ENCODE measurements around the gene FKBP9.
"Not testable (repeated sequence)": the region's sequence is repeated elsewhere in the genome, so short reads cannot be mapped to it uniquely, and the experiment has no call there.

FKBP9 gene

DNA sequence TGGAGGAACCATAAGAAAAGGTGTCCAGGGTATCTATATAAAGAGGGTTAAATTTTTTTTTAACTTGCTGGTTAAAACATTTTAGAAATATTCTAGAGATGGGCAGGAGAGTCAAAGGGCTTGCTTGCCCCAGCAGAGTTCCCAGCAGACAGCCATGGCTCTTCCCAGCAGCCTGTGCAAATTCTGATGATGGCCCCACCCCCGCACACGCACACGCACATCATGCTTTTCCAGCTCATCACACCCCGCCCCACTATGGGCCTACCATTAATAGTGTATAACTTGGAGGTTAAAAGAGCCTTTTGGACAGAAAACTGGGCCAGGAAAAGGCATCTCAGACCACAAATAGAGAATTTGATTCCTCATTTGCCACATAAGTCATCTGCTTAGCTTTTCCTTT is 48.5 kb downstream of the FKBP9 start:
- H3K4me1 Mint-ChIP-seq (ENCODE audit: low read depth); H3K27me3 Mint-ChIP-seq; H3K27ac Mint-ChIP-seq; H3K9me3 Mint-ChIP-seq; intact Hi-C loops (cut with micrococcal nuclease); H3K4me3 Mint-ChIP-seq: not testable (repeated sequence)
- peaks cover 20% of the 10 kb centered on the region for H3K36me3 Mint-ChIP-seq (ENCODE audit: low read depth)

DNA sequence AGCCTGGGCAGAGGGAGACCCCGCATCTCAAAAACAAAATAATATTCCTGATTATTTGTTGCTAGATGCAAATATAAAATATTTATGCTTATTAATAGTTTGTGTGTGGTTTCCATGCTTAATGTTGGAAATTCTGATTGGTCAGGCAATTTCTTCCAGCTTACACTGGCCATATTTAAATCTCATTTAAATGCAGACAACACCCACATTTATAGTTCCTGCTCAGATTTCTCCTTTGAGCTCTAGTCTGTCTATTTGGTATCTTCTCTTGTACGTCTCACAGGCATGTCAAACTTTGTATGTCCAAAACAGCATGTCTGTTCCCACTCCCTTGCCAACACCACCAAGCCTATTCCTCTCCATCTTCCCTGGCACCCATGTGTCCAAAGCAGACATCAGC is 52.5 kb downstream of the FKBP9 start:
- H3K4me3 Mint-ChIP-seq, result no peak overlapping the region
- no peak overlapping the region for H3K27ac Mint-ChIP-seq
- H3K27me3 Mint-ChIP-seq, result no peaks in the 10 kb centered on the region
- H3K4me1 Mint-ChIP-seq (ENCODE audit: low read depth), result no peaks in the 10 kb centered on the region
- H3K9me3 Mint-ChIP-seq, result no peaks in the 10 kb centered on the region
- intact Hi-C loops (cut with micrococcal nuclease), result no loop called here
- peaks cover 47% of the 10 kb centered on the region for H3K36me3 Mint-ChIP-seq (ENCODE audit: low read depth)

DNA sequence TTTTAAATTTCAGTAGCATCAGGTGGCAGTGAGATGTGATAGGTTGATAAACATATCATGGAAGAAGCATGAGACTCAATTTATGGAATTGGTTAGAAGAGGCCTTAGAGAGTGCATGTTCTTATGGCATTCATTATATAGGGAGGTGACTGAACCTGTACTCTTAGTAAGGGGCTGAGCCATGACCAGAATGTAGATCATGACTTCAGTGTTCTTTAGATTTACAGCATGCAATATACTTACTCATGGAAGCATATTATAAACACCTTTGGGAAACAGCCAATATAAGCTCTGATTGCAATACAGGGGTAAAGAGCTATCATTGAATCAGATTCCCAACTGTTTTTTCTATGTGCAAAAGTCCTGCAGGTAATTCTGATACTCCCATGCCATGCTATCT is 55.1 kb downstream of the FKBP9 start:
- intact Hi-C loops (cut with micrococcal nuclease), result no loop called here
- Mint-ChIP-seq H3K27me3 (no peaks in the 10 kb centered on the region), H3K27ac (no peak overlapping the region), H3K4me3 (no peak overlapping the region), H3K4me1 (ENCODE audit: low read depth) (no peaks in the 10 kb centered on the region), H3K36me3 (ENCODE audit: low read depth) (peaks cover 52% of the 10 kb centered on the region), H3K9me3 (no peaks in the 10 kb centered on the region)

DNA sequence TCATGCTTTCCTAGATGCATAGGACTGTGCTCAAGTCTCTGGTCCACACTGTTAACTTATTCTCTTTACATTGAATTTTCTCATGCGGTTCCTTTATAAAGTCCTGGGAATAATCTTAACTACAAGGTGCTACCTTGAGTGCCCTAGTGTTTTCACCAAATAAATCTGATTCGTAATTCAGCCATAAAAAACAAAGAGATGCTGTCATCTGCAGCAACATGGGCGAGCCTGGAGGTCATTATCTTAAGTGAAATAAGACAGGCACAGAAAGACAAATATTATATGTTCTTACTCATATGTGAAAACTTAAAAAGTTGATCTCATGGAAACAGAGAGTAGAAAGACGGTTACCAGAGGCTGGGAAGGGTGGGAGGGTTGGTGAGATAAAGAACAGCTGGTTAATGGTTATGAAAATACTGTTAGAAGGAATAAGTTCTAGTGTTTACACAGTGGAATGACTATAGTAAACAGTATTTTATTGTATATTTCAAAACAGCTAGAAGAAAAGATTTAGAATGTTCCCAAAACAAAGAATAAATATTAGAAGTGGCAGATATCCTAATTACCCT is 67.0 kb downstream of the FKBP9 start:
- intact Hi-C loops (cut with micrococcal nuclease), result no loop called here
- H3K4me1 Mint-ChIP-seq (ENCODE audit: low read depth), result no peaks in the 10 kb centered on the region
- H3K36me3 Mint-ChIP-seq (ENCODE audit: low read depth), result peaks cover 56% of the 10 kb centered on the region

DNA sequence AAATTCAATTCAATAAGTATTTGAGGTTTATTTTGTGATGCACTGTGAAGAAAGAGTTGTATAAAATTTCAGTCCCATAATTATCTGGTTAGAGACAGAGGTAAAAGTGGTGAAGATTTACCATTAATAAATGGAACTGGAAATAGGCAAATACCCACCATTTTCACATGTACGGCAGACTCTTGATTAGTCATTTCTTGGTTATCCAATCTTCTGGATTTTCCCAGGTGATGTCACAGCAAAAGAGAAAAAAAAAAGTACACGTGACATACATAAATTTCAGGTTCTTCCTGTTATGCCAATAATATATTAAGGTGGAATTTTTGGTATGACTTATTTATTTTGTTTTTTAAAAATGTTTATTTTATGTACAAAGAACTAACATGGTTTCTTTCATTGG is 78.5 kb downstream of the FKBP9 start:
- intact Hi-C loops (cut with micrococcal nuclease), result no loop called here
- peaks cover 10% of the 10 kb centered on the region for H3K36me3 Mint-ChIP-seq (ENCODE audit: low read depth)
- H3K4me3 Mint-ChIP-seq, result no peak overlapping the region
- no peaks in the 10 kb centered on the region for H3K9me3 Mint-ChIP-seq
- H3K27me3 Mint-ChIP-seq, result no peaks in the 10 kb centered on the region
- peaks cover 17% of the 10 kb centered on the region for H3K4me1 Mint-ChIP-seq (ENCODE audit: low read depth)
- H3K27ac Mint-ChIP-seq, result no peak overlapping the region

More for the DNA sequence above, 67.0 kb downstream of the FKBP9 start:
- H3K27ac Mint-ChIP-seq, result no peak overlapping the region
- no peaks in the 10 kb centered on the region for H3K9me3 Mint-ChIP-seq
- no peaks in the 10 kb centered on the region for H3K27me3 Mint-ChIP-seq
- no peak overlapping the region for H3K4me3 Mint-ChIP-seq

DNA sequence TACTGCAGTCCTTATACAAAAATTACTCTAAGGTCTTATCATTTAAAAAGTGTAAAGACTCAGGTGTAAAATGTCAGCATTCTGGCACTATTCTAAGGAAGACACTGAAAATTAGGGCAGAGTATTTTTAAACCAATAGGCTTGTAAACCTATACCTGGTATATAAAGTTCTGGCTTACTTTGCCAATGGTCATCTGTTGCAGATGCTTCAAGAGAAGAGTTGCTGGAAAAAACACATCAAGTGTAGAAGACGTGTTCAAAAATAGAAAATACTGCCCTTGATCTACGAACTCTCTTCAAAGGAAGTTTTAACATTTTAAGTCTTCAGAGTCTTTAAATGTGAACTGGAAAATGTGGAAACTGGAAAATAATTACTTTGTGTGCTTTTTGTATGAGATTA is 81.4 kb downstream of the FKBP9 start:
- Mint-ChIP-seq H3K27ac (no peak overlapping the region), H3K27me3 (no peaks in the 10 kb centered on the region), H3K4me1 (ENCODE audit: low read depth) (peaks cover 26% of the 10 kb centered on the region), H3K4me3 (no peak overlapping the region), H3K9me3 (no peaks in the 10 kb centered on the region), H3K36me3 (ENCODE audit: low read depth) (peaks cover 7% of the 10 kb centered on the region)
- intact Hi-C loops (cut with micrococcal nuclease), result loop anchor here (2.0 kb wide), 1 partner anchor 24 kb away; the partner anchor contains the start of gene NT5C3A

DNA sequence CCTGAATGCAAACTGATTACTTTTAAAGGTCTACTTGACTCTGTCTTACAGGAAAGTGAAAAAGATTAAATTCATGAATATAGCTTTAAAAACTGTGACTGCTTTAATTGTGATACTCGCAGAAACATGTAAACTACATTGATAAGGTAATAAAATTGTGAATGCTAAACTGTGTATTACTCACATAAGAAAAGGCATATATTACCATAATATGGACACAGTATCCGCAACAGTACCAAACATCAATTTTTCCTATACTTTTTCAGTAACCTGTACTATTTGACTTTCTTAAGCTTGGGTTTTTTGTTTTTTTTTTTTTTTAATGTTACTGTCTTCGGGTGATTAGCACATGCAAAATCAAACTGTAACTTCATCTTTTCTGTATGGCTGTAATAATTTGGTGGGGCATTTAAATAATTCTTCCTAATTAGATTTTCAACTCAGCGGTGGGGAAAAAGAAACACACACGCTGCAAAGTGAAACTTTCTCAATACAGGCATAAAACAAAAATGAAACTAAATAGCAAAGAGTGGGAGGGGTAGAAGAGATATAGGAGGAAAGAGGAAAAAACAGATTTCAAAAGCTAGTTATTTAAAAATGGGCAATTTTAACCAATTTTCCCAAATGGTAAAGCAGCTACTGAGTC is 82.1 kb downstream of the FKBP9 start:
- Mint-ChIP-seq H3K4me1 (ENCODE audit: low read depth) (peaks cover 32% of the 10 kb centered on the region), H3K27ac (peak overlapping the region; percentile 60)

DNA sequence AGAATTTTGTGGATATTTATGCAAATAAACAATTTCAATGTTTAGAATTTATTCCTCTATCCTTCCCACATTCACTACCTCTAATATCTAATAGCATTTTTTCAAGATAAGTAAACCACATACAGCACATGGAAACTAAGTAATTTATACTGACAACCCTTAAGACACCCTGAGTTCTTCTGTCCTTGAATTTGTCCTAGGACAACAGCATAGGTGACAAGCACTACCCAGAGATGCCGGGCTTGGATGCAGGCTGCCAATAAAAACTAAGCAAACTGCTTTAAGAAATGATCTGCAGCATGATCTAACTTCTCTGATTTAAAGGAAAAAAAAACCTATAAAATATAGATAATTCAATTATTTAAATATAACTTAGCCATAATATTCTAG is 82.7 kb downstream of the FKBP9 start:
- peak overlapping the region; percentile 75 for H3K4me3 Mint-ChIP-seq
- H3K27me3 Mint-ChIP-seq, result no peaks in the 10 kb centered on the region
- intact Hi-C loops (cut with micrococcal nuclease), result loop anchor here (2.0 kb wide), 1 partner anchor 23 kb away; the partner anchor contains the start of gene NT5C3A
- H3K27ac Mint-ChIP-seq, result peak overlapping the region; percentile 60
- no peaks in the 10 kb centered on the region for H3K9me3 Mint-ChIP-seq
- peaks cover 29% of the 10 kb centered on the region for H3K4me1 Mint-ChIP-seq (ENCODE audit: low read depth)
- peaks cover under 1% of the 10 kb centered on the region for H3K36me3 Mint-ChIP-seq (ENCODE audit: low read depth)

More for the DNA sequence above, 82.1 kb downstream of the FKBP9 start:
- intact Hi-C loops (cut with micrococcal nuclease), result loop anchor here (2.0 kb wide), 1 partner anchor 23 kb away; the partner anchor contains the start of gene NT5C3A
- H3K4me3 Mint-ChIP-seq, result peak overlapping the region; percentile 75
- no peaks in the 10 kb centered on the region for H3K9me3 Mint-ChIP-seq
- no peaks in the 10 kb centered on the region for H3K27me3 Mint-ChIP-seq
- H3K36me3 Mint-ChIP-seq (ENCODE audit: low read depth), result peaks cover 5% of the 10 kb centered on the region

DNA sequence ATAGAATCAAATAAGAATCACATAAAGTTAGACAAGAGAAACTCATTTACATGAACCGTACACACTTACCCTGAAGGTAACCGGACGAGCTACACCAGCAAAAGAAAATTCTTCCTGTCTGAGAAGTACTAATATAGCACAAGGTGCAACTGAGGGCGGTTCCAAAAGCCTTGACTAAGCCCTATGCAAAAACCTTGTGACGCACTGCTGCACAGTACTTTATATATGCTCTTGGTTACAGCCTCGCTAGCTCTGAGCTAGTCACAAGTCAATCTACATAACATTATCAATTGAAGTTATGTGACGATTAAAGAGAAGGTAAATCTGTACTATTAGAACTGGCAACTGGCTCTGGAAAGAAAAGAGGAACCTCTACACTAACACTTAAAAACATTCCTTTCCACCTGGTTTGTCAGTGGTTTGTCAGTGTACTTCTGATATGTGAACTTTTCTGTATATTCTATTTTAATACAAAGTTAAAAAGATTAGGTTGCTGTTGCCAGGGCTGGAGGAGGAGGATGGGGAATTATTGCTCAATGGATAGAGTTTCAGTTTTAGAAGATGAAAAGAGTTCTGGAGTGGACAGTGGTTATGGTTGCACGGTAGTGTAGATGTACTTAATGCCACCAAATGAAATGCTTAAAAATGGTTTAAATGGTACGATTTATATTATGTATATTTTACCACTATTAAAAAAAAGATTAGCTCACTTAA is 83.7 kb downstream of the FKBP9 start:
- Mint-ChIP-seq H3K27me3 (no peaks in the 10 kb centered on the region), H3K36me3 (ENCODE audit: low read depth) (no peaks in the 10 kb centered on the region), H3K4me1 (ENCODE audit: low read depth) (peaks cover 29% of the 10 kb centered on the region)

DNA sequence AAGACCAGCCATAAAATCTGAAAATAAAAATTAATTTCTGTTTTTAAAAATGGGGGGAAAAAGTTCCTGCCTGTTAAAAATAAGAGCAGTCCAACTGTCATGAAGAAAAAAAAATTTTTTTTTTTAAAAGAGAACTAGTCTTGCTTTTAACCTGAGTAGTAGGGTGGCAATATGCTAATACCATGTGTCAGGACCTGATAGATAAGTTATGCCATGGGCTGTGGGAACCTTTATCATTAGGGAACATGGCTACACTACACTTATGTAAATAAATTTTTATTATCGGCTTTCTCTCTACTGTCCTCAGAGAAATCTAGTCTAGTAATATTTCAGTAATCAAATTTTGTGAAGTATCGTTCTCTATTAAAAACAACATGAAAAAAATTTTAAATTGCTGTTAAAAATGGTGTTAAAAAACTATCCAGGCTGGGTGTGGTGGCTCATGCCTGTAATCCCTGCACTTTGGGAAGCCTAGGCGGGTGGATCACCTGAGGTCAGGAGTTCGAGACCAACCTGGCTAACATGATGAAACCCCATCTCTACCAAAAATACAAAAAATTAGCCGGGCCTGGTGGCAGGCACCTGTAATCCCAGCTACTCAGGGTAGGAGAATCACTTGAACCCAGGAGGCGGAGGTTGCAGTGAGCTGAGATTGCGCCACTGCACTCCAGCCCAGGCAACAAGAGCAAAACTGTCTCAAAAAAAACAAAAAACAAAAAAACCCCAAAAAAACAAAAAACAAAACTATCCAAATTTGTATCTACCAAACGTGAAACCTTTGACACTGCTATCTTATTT is 84.6 kb downstream of the FKBP9 start:
- H3K27me3 Mint-ChIP-seq, result no peaks in the 10 kb centered on the region
- no peaks in the 10 kb centered on the region for H3K36me3 Mint-ChIP-seq (ENCODE audit: low read depth)
- no peak overlapping the region for H3K4me3 Mint-ChIP-seq
- intact Hi-C loops (cut with micrococcal nuclease), result no loop called here
- H3K4me1 Mint-ChIP-seq (ENCODE audit: low read depth), result peaks cover 29% of the 10 kb centered on the region
- H3K27ac Mint-ChIP-seq, result no peak overlapping the region
- no peaks in the 10 kb centered on the region for H3K9me3 Mint-ChIP-seq

More for the DNA sequence above, 83.7 kb downstream of the FKBP9 start:
- Mint-ChIP-seq H3K4me3 (no peak overlapping the region), H3K27ac (no peak overlapping the region), H3K9me3 (no peaks in the 10 kb centered on the region)
- intact Hi-C loops (cut with micrococcal nuclease), result no loop called here

DNA sequence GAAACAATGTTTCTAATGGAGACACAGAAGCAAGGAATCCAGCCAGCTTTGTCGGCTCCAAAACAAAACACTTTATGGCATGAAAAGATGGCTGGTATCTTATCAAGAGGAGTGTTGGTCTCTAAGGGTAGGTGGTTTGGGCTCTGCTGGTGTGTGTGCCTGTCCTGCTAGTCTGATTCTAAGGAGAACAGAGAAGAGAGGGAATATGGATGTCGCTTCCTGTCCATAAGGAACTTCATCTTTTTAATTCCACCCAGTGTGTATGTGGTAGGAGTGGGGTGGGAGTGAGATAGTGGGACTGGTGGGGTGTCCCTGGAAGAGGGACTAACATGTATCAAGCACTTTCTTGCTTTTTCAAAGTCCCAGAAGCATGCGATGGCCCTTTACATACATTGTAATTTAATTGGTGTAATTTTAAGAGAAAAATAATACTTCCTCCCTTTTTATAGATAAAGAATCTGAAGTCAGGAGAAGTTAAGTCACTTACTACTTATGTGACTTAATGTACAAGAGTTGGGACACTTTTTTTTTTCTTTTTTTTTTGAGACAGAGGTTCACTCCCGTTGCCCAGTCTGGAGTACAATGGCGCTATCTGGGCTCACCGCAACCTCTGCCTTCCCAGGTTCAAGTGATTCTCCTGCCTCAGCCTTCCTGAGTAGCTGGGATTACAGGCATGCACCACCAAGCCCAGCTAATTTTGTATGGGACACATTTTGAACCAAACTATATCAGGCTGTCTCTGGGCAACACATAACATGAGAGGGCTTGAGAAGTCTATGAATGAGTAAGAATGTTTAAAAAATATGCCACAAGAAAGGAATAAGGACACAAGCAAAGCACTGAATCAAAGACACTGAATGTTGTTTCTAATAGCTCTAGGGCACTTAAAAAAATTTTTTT is 86.5 kb downstream of the FKBP9 start:
- intact Hi-C loops (cut with micrococcal nuclease), result no loop called here
- no peak overlapping the region for H3K4me3 Mint-ChIP-seq
- no peaks in the 10 kb centered on the region for H3K9me3 Mint-ChIP-seq
- H3K27ac Mint-ChIP-seq, result peak overlapping the region; percentile 45
- peaks cover 29% of the 10 kb centered on the region for H3K4me1 Mint-ChIP-seq (ENCODE audit: low read depth)
- H3K27me3 Mint-ChIP-seq, result no peaks in the 10 kb centered on the region
- no peaks in the 10 kb centered on the region for H3K36me3 Mint-ChIP-seq (ENCODE audit: low read depth)

DNA sequence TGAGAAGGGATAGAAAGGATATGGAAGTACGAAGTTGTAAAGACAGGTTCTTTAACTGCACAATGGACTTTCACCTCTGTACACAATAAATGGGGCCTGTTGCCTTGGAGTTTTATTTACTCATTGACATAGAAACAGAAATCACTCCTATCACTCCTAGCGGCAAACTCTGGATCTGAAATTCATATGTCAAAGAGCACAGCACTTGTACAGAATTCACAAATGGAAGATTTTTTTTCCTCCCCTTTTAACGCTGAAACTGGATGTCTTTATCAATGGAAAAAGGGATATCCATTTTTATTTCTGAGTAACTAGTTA is 87.1 kb downstream of the FKBP9 start:
- H3K9me3 Mint-ChIP-seq, result no peaks in the 10 kb centered on the region
- H3K27me3 Mint-ChIP-seq, result no peaks in the 10 kb centered on the region
- intact Hi-C loops (cut with micrococcal nuclease), result no loop called here
- no peaks in the 10 kb centered on the region for H3K36me3 Mint-ChIP-seq (ENCODE audit: low read depth)
- peaks cover 28% of the 10 kb centered on the region for H3K4me1 Mint-ChIP-seq (ENCODE audit: low read depth)
- H3K27ac Mint-ChIP-seq, result peak overlapping the region; percentile 45
- H3K4me3 Mint-ChIP-seq, result no peak overlapping the region

DNA sequence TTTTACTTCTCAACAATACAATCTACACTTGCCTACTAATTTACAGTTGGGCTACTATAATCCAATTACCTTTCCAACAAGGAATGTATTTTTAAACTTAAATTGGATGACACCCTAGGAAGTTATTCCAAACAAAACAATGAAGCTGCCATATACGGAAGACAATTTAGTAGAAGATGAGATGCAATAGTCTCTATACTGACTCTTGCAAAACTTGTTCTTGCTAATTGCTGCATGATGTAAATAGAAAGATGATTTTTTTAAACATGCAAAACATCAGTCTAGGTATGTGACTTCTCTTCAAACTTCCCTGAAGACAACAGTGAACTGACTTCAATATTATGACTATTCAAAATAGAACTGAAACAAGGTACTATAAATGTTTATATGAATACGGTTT is 87.7 kb downstream of the FKBP9 start:
- H3K36me3 Mint-ChIP-seq (ENCODE audit: low read depth), result no peaks in the 10 kb centered on the region
- no peaks in the 10 kb centered on the region for H3K27me3 Mint-ChIP-seq
- H3K4me1 Mint-ChIP-seq (ENCODE audit: low read depth), result peaks cover 22% of the 10 kb centered on the region
- intact Hi-C loops (cut with micrococcal nuclease), result no loop called here
- H3K27ac Mint-ChIP-seq, result no peak overlapping the region
- H3K4me3 Mint-ChIP-seq, result no peak overlapping the region
- H3K9me3 Mint-ChIP-seq, result no peaks in the 10 kb centered on the region
